NCI-H2029 (cell line): ENCODE results near the gene PHACTR1.
A peak's percentile ranks its signal among the peaks of the same experiment; 100 is the strongest.

ENCODE experiments used
- DNase-seq: peaks from one replicate; lab custom pipeline; 2025; lab: John Stamatoyannopoulos, UW

The PHACTR1 gene

GRCh38 chr6:12849809-12850198 is 133.2 kb downstream of the PHACTR1 start:
- DNase-seq: no peak

GRCh38 chr6:12851123-12851695 is 134.6 kb downstream of the PHACTR1 start:
- DNase-seq: no peak

- DNase-seq: no peak
Observed at GRCh38 chr6:12861603-12862002, 145.0 kb downstream of the PHACTR1 start.

GRCh38 chr6:12865117-12865516 is 148.6 kb downstream of the PHACTR1 start:
- DNase-seq: no peak

- no peak for DNase-seq
Observed at GRCh38 chr6:12865671-12866181, 149.2 kb downstream of the PHACTR1 start.

GRCh38 chr6:12866422-12867029 is 150.0 kb downstream of the PHACTR1 start:
- no peak for DNase-seq

GRCh38 chr6:12869816-12870432 is 153.4 kb downstream of the PHACTR1 start:
- peak; percentile 35 for DNase-seq

GRCh38 chr6:12873691-12874090 is 157.1 kb downstream of the PHACTR1 start:
- DNase-seq: no peak

- DNase-seq: no peak
Observed at GRCh38 chr6:12875051-12875450, 158.5 kb downstream of the PHACTR1 start.

- no peak for DNase-seq
Observed at GRCh38 chr6:12878741-12879140, 162.2 kb downstream of the PHACTR1 start.

GRCh38 chr6:12882761-12883290 is 166.3 kb downstream of the PHACTR1 start:
- no peak for DNase-seq

- no peak for DNase-seq
Observed at GRCh38 chr6:12884983-12885382, 168.4 kb downstream of the PHACTR1 start.

GRCh38 chr6:12886961-12887775 is 170.6 kb downstream of the PHACTR1 start:
- DNase-seq: no peak

- DNase-seq: no peak
Observed at GRCh38 chr6:12890171-12890790, 173.7 kb downstream of the PHACTR1 start.

GRCh38 chr6:12891595-12891994 is 175.0 kb downstream of the PHACTR1 start:
- no peak for DNase-seq

GRCh38 chr6:12892151-12892550 is 175.6 kb downstream of the PHACTR1 start:
- no peak for DNase-seq

GRCh38 chr6:12893036-12893435 is 176.5 kb downstream of the PHACTR1 start:
- no peak for DNase-seq

- no peak for DNase-seq
Observed at GRCh38 chr6:12895721-12896120, 179.2 kb downstream of the PHACTR1 start.

GRCh38 chr6:12896208-12896733 is 179.7 kb downstream of the PHACTR1 start:
- no peak for DNase-seq

- DNase-seq: no peak
Observed at GRCh38 chr6:12898603-12899002, 182.0 kb downstream of the PHACTR1 start.

- no peak for DNase-seq
Observed at GRCh38 chr6:12899046-12899833, 182.7 kb downstream of the PHACTR1 start.
